ENCODE data around the gene LKAAEAR1. TPM values are rescaled to one million over a fixed set of nuclear protein-coding genes. Genes with fewer than 3 reads are reported as not detected.

Gene LKAAEAR1
- total RNA-seq, 1 donor from 2014 or later, result not detected

GRCh38 chr20:64113796-64114355 lies 29.7 kb upstream of the LKAAEAR1 start:
- no peaks in the 10 kb centered on the region for H4K20me1 ChIP-seq (ENCODE audit: insufficient read depth, low read length)
- no peak for DNase-seq (ENCODE audit: low read depth)
- TF ChIP-seq CTCF (IDR thresholded peaks at IDR 0.05; ENCODE audit: insufficient read depth, low read depth, low read length) (no peak), EZH2 (IDR thresholded peaks at IDR 0.05; ENCODE audit: insufficient read depth, low read length) (no peak)
- no peak for FAIRE-seq
- H3K27ac ChIP-seq (ENCODE audit: low read depth, low read length), result no peak overlapping the region
- peaks cover 42% of the 10 kb centered on the region for H3K27me3 Mint-ChIP-seq (ENCODE audit: low read depth, unreplicated experiment)
- no peaks in the 10 kb centered on the region for H3K36me3 ChIP-seq (ENCODE audit: insufficient read depth, low read length)
- peaks cover 4% of the 10 kb centered on the region for H3K4me1 Mint-ChIP-seq (ENCODE audit: low read depth, unreplicated experiment)
- H3K9me3 Mint-ChIP-seq (ENCODE audit: unreplicated experiment), result no peaks in the 10 kb centered on the region
- H3K79me2 ChIP-seq (ENCODE audit: insufficient read depth, low read length), result no peaks in the 10 kb centered on the region
- H3K4me3 ChIP-seq (ENCODE audit: insufficient read depth, low read depth, low read length), result no peak overlapping the region
- H3K9me3 ChIP-seq (ENCODE audit: insufficient read depth, low read depth, low read length), result no peaks in the 10 kb centered on the region
- no peak overlapping the region for H3K9ac ChIP-seq (ENCODE audit: low read length)
- H2AFZ ChIP-seq (ENCODE audit: low read depth, low read length), result no peak overlapping the region
- no peaks in the 10 kb centered on the region for H3K4me1 ChIP-seq (ENCODE audit: insufficient read depth, low read length)
- H3K4me2 ChIP-seq (ENCODE audit: low read length), result no peak overlapping the region
- no peaks in the 10 kb centered on the region for H3K36me3 Mint-ChIP-seq (ENCODE audit: low read depth, unreplicated experiment)
- no peak overlapping the region for H3K27ac Mint-ChIP-seq (ENCODE audit: unreplicated experiment)
- H3K27me3 ChIP-seq (ENCODE audit: insufficient read depth, low read length), result peaks cover 9% of the 10 kb centered on the region
- peak overlapping the region; percentile 70 for H3K4me3 Mint-ChIP-seq (ENCODE audit: unreplicated experiment)

GRCh38 chr20:64113444-64113775 lies 29.2 kb upstream of the LKAAEAR1 start:
- H3K27me3 ChIP-seq (ENCODE audit: insufficient read depth, low read length), result peaks cover 9% of the 10 kb centered on the region
- DNase-seq (ENCODE audit: low read depth) (no peak), FAIRE-seq (no peak)
- peaks cover 47% of the 10 kb centered on the region for H3K27me3 Mint-ChIP-seq (ENCODE audit: low read depth, unreplicated experiment)
- H3K4me1 ChIP-seq (ENCODE audit: insufficient read depth, low read length), result no peaks in the 10 kb centered on the region
- no peak overlapping the region for H3K4me3 ChIP-seq (ENCODE audit: insufficient read depth, low read depth, low read length)
- H2AFZ ChIP-seq (ENCODE audit: low read depth, low read length), result no peak overlapping the region
- H3K36me3 Mint-ChIP-seq (ENCODE audit: low read depth, unreplicated experiment), result no peaks in the 10 kb centered on the region
- H3K36me3 ChIP-seq (ENCODE audit: insufficient read depth, low read length), result no peaks in the 10 kb centered on the region
- no peaks in the 10 kb centered on the region for H3K79me2 ChIP-seq (ENCODE audit: insufficient read depth, low read length)
- H3K27ac ChIP-seq (ENCODE audit: low read depth, low read length), result no peak overlapping the region
- TF ChIP-seq CTCF (IDR thresholded peaks at IDR 0.05; ENCODE audit: insufficient read depth, low read depth, low read length) (no peak), EZH2 (IDR thresholded peaks at IDR 0.05; ENCODE audit: insufficient read depth, low read length) (no peak)
- no peaks in the 10 kb centered on the region for H4K20me1 ChIP-seq (ENCODE audit: insufficient read depth, low read length)
- H3K4me3 Mint-ChIP-seq (ENCODE audit: unreplicated experiment), result peak overlapping the region; percentile 70
- no peaks in the 10 kb centered on the region for H3K9me3 Mint-ChIP-seq (ENCODE audit: unreplicated experiment)
- H3K9ac ChIP-seq (ENCODE audit: low read length), result no peak overlapping the region
- H3K9me3 ChIP-seq (ENCODE audit: insufficient read depth, low read depth, low read length), result no peaks in the 10 kb centered on the region
- H3K4me1 Mint-ChIP-seq (ENCODE audit: low read depth, unreplicated experiment), result peaks cover 4% of the 10 kb centered on the region
- H3K4me2 ChIP-seq (ENCODE audit: low read length), result no peak overlapping the region
- no peak overlapping the region for H3K27ac Mint-ChIP-seq (ENCODE audit: unreplicated experiment)

GRCh38 chr20:64112691-64113443 lies 28.7 kb upstream of the LKAAEAR1 start:
- H3K27ac ChIP-seq (ENCODE audit: low read depth, low read length), result no peak overlapping the region

More at GRCh38 chr20:64112691-64113443, 28.7 kb upstream of the LKAAEAR1 start:
- H3K4me2 ChIP-seq (ENCODE audit: low read length), result no peak overlapping the region
- no peaks in the 10 kb centered on the region for H3K4me1 ChIP-seq (ENCODE audit: insufficient read depth, low read length)
- H3K36me3 ChIP-seq (ENCODE audit: insufficient read depth, low read length), result no peaks in the 10 kb centered on the region
- no peaks in the 10 kb centered on the region for H4K20me1 ChIP-seq (ENCODE audit: insufficient read depth, low read length)
- Mint-ChIP-seq H3K4me3 (ENCODE audit: unreplicated experiment) (no peak overlapping the region), H3K27me3 (ENCODE audit: low read depth, unreplicated experiment) (peaks cover 52% of the 10 kb centered on the region), H3K9me3 (ENCODE audit: unreplicated experiment) (no peaks in the 10 kb centered on the region), H3K27ac (ENCODE audit: unreplicated experiment) (no peak overlapping the region), H3K4me1 (ENCODE audit: low read depth, unreplicated experiment) (peaks cover 4% of the 10 kb centered on the region), H3K36me3 (ENCODE audit: low read depth, unreplicated experiment) (no peaks in the 10 kb centered on the region)
- no peaks in the 10 kb centered on the region for H3K9me3 ChIP-seq (ENCODE audit: insufficient read depth, low read depth, low read length)
- no peak overlapping the region for H3K4me3 ChIP-seq (ENCODE audit: insufficient read depth, low read depth, low read length)
- DNase-seq (ENCODE audit: low read depth) (no peak), FAIRE-seq (no peak)
- H3K79me2 ChIP-seq (ENCODE audit: insufficient read depth, low read length), result no peaks in the 10 kb centered on the region
- no peak overlapping the region for H2AFZ ChIP-seq (ENCODE audit: low read depth, low read length)
- TF ChIP-seq CTCF (IDR thresholded peaks at IDR 0.05; ENCODE audit: insufficient read depth, low read depth, low read length), result no peak
- no peak for TF ChIP-seq EZH2 (IDR thresholded peaks at IDR 0.05; ENCODE audit: insufficient read depth, low read length)
- H3K9ac ChIP-seq (ENCODE audit: low read length), result no peak overlapping the region
- peaks cover 9% of the 10 kb centered on the region for H3K27me3 ChIP-seq (ENCODE audit: insufficient read depth, low read length)
